ENCODE data around the gene AGFG2. TPM values are rescaled to one million over a fixed set of nuclear protein-coding genes. Genes with fewer than 3 reads are reported as not detected.

Gene AGFG2
- total and polyA plus RNA-seq, 2 of the 4 experiments (the other 2 are of a cell fraction) = 3.0 to 10.0 TPM

GRCh38 chr7:100572281-100572948, 33.4 kb downstream of the AGFG2 start:
- H3K18ac ChIP-seq (ENCODE audit: low read depth, low read length) = no peak overlapping the region

More at GRCh38 chr7:100572281-100572948, 33.4 kb downstream of the AGFG2 start:
- TF ChIP-seq CTCF (conservative IDR thresholded peaks at IDR 0.05; ENCODE audit: low read depth, low read length) (no peak), USF2 (IDR thresholded peaks at IDR 0.05; ENCODE audit: low read depth, low read length) (no peak), RCOR1 (IDR thresholded peaks at IDR 0.05; ENCODE audit: insufficient replicate concordance, low read length) (no peak), MAZ (IDR thresholded peaks at IDR 0.05; ENCODE audit: borderline replicate concordance, low read depth, low read length) (no peak), RAD21 (IDR thresholded peaks at IDR 0.05; ENCODE audit: low read length) (no peak), CEBPB (IDR thresholded peaks at IDR 0.05; ENCODE audit: low read depth, low read length) (no peak)
- H3K56ac ChIP-seq (ENCODE audit: extremely low read depth, insufficient read depth, low read length) = no peak overlapping the region
- no peak overlapping the region for H3K4me3 ChIP-seq (ENCODE audit: insufficient read depth, low read depth, low read length)
- H2AFZ ChIP-seq (replicated peaks; ENCODE audit: low read length, poor library complexity) = no peak overlapping the region
- ChIA-PET CTCF (no interaction called here), POLR2A (ENCODE audit: unreplicated experiment) (no interaction called here)
- H4K8ac ChIP-seq (ENCODE audit: low read depth in 2 of 2, low read length in 2 of 2) = no peak overlapping the region
- H3K9me3 ChIP-seq (ENCODE audit: control insufficient read depth, insufficient read depth, low read length) = no peaks in the 10 kb centered on the region
- DNase-seq = no peak
- H3K27me3 ChIP-seq (ENCODE audit: control insufficient read depth, insufficient read depth, low read length) = peaks cover 3% of the 10 kb centered on the region; the same call in 1 of the 2 replicates
- in situ Hi-C loops (cut with MboI; ENCODE audit: low sequenced_read_pairs) (no loop called here), intact Hi-C loops (cut with micrococcal nuclease) (no loop called here), dilution Hi-C loops (cut with HindIII; ENCODE audit: low sequenced_read_pairs, unreplicated experiment) (no loop called here)
- H3K4me1 ChIP-seq (ENCODE audit: control insufficient read depth, insufficient read depth, low read length) = peaks cover 2% of the 10 kb centered on the region; the same call in 1 of the 2 replicates
- no peak overlapping the region for H4K91ac ChIP-seq (ENCODE audit: insufficient read depth, low read depth, low read length)
- no peak overlapping the region for H3K9ac ChIP-seq (ENCODE audit: low read depth, low read length)
- H3K79me1 ChIP-seq (ENCODE audit: low read depth in 1 of 2, low read length in 2 of 2) = peaks cover 0 to 3% of the 10 kb centered on the region in 2 experiments; a peak in 1 of 4 replicates
- H3K4me2 ChIP-seq (ENCODE audit: low read depth, low read length) = no peak overlapping the region
- H2AK5ac ChIP-seq (ENCODE audit: low read depth, low read length) = no peak overlapping the region
- no peak overlapping the region for H2BK5ac ChIP-seq (ENCODE audit: low read depth, low read length, poor library complexity, severe bottlenecking)
- H2BK15ac ChIP-seq (ENCODE audit: low read depth, low read length) = no peak overlapping the region
- ATAC-seq (ENCODE audit: low read depth) = no peak
- H2AK9ac ChIP-seq (replicated peaks; ENCODE audit: low read depth, low read length, poor library complexity) = no peak overlapping the region
- WGBS, 2 experiments (ENCODE audit: extremely low coverage in 2 of 2, insufficient read length in 1 of 2) = 89% methylated on average over 4 of the region's 20 CpGs; no CpG with 5 or more reads in 1 of the 2 experiments
- H2BK20ac ChIP-seq (ENCODE audit: low read depth, low read length) = no peak overlapping the region
- peaks cover 29% of the 10 kb centered on the region for H3K36me3 ChIP-seq (ENCODE audit: control insufficient read depth, insufficient read depth, low read length)
- peaks cover 4% of the 10 kb centered on the region; the same call in 1 of the 2 replicates for H3K9me1 ChIP-seq (ENCODE audit: insufficient read depth, low read length)
- H3K27ac ChIP-seq (ENCODE audit: insufficient read depth, low read length) = no peak overlapping the region
- H3K4ac ChIP-seq (ENCODE audit: low read depth, low read length) = no peak overlapping the region
- H2BK120ac ChIP-seq (ENCODE audit: low read depth, low read length) = no peak overlapping the region
- no peak overlapping the region for H4K5ac ChIP-seq (ENCODE audit: low read depth, low read length)
- H4K20me1 ChIP-seq (ENCODE audit: insufficient read depth, low read length) = no peaks in the 10 kb centered on the region
- no peak overlapping the region for H3K14ac ChIP-seq (replicated peaks; ENCODE audit: low read depth, low read length)
- no TSS peak for BruUV-seq (replicated peaks)
- no peak overlapping the region for H3K23ac ChIP-seq (ENCODE audit: low read depth, low read length)
